NCI-H1436 (cell line): ENCODE data around the gene NEMP1.
"Not testable (repeated sequence)": the region's sequence is repeated elsewhere in the genome, so short reads cannot be mapped to it uniquely, and the experiment has no call there.

ENCODE experiments used
- DNase-seq: peaks from one replicate; lab custom pipeline; 2025; lab: John Stamatoyannopoulos, UW

Gene NEMP1

DNA sequence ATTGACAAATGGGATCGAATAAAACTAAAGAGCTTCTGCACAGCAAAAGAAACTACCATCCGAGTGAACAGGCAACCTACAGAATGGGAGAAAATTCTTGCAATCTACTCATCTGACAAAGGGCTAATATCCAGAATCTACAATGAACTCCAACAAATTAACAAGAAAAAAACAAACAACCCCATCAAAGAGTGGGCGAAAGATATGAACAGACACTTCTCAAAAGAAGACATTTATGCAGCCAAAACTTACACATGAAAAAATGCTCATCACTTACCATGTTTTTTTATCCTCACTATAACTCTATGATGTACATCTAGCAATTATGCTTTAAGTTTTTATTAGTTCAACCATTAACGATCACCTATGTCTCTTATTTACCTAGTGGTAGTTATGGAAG lies 24.7 kb downstream of the NEMP1 start:
- not testable (repeated sequence) for DNase-seq

- not testable (repeated sequence) for DNase-seq
Measured at GRCh38 chr12:57053146-57053545, 25.4 kb downstream of the NEMP1 start.

GRCh38 chr12:57051011-57051410 lies 27.6 kb downstream of the NEMP1 start:
- DNase-seq: no peak

GRCh38 chr12:57049890-57050289 lies 28.7 kb downstream of the NEMP1 start, which contains the start of gene MYO1A:
TSS of gene MYO1A (minus strand) at chr12:57050129. CDS start at chr12:57048323, 1,806 bp downstream.
- no peak for DNase-seq

DNA sequence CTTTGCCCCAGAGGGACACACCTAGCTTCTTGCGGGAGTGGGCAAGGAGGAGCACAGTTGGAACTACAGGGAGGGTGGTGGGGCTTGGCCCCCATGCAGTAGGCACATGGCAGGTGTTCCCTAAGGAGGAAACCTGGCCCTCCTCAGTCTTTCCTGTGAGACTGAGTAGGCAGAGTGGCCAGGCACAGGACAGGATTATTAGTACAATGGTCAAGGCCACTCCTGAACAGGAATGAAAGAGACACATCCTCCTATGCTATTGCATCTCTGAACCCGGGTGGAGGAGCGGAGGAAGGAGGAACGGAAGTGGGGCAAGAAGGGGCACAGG lies 29.5 kb downstream of the NEMP1 start:
- no peak for DNase-seq

- no peak for DNase-seq
Measured at GRCh38 chr12:57048423-57049118, 30.0 kb downstream of the NEMP1 start.

- DNase-seq: no peak
Measured at GRCh38 chr12:57047981-57048380, 30.6 kb downstream of the NEMP1 start.

GRCh38 chr12:57046947-57047890 lies 31.4 kb downstream of the NEMP1 start:
- DNase-seq: no peak

DNA sequence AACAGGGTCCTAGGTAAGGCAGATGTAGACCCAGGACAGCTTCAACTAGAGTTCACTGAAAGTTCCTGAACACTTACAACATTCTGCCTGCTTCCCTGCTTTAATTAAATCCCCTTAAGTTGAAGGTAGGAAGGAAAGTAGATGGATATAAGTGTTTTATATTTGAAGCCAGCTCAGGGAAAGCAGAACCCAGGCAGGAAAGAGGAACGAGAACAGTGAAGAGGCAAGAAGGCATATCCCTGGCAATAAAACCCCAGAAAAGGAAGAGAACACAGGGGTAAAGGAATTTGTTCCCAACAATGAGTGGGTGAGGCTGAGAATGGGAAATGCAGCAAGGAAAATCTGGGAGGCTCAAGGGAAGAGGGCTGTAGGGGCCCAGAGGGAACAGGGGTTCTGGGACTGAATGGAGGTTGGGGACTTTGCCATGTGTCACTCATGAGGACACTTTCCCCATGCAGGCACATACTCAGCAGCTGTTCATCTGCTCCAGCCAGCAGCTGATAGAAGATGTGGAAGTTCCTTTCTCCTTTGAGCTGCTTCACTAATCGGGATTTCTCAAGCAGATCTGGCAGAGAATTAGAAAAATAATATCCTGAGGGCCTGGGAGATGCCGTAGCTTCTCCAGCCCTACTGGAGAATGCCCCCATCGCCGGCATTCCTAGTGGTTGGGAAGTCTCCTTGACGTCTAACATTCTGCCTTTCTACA lies 32.4 kb downstream of the NEMP1 start:
- no peak for DNase-seq

GRCh38 chr12:57044889-57045288 lies 33.7 kb downstream of the NEMP1 start:
- no peak for DNase-seq

GRCh38 chr12:57044468-57044867 lies 34.1 kb downstream of the NEMP1 start:
- DNase-seq: no peak

- no peak for DNase-seq
Measured at GRCh38 chr12:57042695-57043094, 35.9 kb downstream of the NEMP1 start.

GRCh38 chr12:57040750-57041149 lies 37.8 kb downstream of the NEMP1 start:
- no peak for DNase-seq

DNA sequence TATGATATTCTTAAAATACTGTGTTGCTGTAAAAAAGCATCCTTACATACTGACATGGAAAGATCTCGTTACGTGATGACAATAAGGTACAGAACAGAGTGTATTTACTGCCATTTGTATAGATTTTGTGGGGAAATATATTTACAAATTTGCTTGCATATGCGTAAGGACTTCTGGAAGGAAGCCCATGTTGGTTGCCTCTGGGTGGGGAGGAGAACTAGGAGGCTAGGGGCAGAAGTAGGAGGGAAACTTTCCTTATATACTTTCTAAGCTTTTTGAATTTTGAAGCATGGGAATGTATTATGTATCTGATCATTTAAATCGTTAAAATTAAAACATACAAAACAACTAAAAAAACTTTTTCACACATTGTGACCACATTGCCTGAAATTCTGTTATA lies 38.4 kb downstream of the NEMP1 start:
- DNase-seq: no peak

- no peak for DNase-seq
Measured at GRCh38 chr12:57039016-57039798, 39.4 kb downstream of the NEMP1 start.

- no peak for DNase-seq
Measured at GRCh38 chr12:57037264-57037663, 41.3 kb downstream of the NEMP1 start.

DNA sequence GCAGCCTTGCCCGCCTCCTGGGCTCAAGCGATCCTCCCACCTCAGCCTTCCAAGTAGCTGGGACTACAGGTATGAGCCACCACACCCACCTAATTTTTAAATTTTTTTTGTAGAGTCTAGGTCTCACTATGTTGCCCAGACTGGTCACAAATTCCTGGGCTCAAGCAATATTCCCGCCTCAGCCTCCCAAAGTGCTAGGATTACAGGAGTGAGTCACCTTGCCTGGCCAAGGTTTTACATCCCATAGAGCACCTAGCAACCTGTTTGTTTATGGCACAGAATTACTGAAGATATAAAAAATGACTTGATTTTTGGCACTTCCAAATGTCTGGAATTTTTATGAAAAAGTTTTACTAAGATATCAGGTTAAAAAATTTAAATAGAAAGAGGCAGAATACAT lies 45.2 kb downstream of the NEMP1 start:
- no peak for DNase-seq

- DNase-seq: no peak
Measured at GRCh38 chr12:57031789-57032188, 46.8 kb downstream of the NEMP1 start.

GRCh38 chr12:57031138-57031725 lies 47.4 kb downstream of the NEMP1 start:
- DNase-seq: peak; percentile 87

GRCh38 chr12:57029457-57029856 lies 49.1 kb downstream of the NEMP1 start:
- DNase-seq: no peak

DNA sequence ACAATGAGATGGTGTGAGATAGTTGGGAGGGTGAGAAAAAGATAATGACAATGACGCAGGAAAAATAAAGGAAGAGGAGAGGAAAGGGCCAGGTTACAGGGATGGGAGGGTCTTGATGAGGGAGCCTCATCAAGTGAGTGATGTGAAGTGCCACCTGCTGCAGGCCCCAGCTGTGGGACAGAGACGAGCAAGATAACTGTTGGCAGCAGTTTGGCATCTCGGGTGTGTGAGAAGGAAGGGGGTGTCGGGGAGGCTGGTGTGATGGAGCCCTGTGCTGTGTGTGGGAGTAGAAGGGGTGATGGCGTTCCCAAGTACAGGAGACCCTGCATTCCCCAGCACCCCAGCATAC lies 50.8 kb downstream of the NEMP1 start:
- DNase-seq: no peak
